GM12873 (cell line): ENCODE results near the gene TMED4.

ENCODE experiments used
- CTCF ChIP-seq: IDR thresholded peaks from 2 replicates; pipeline ENCODE4 v1.5.1; 2012; ENCODE audit warnings: low read depth, mild to moderate bottlenecking, moderate library complexity, low read length, control low read depth; ENCODE audit not compliant: insufficient read depth; ENCODE audit errors: missing control alignments

Gene TMED4

GRCh38 chr7:44565795-44566559 is 16.1 kb downstream of the TMED4 start:
- TF ChIP-seq CTCF, result no peak

- TF ChIP-seq CTCF, result peak; percentile 99
These were observed 16.8 kb downstream of the TMED4 start for GRCh38 chr7:44565097-44565794.

- peak; percentile 11 for TF ChIP-seq CTCF
These were observed 17.4 kb downstream of the TMED4 start for GRCh38 chr7:44564606-44565005.

- no peak for TF ChIP-seq CTCF
These were observed 18.8 kb downstream of the TMED4 start for GRCh38 chr7:44563171-44563679.

- TF ChIP-seq CTCF, result no peak
These were observed 19.9 kb downstream of the TMED4 start for GRCh38 chr7:44561962-44562621.

- no peak for TF ChIP-seq CTCF
These were observed 20.6 kb downstream of the TMED4 start for GRCh38 chr7:44561481-44561880.

GRCh38 chr7:44559485-44559884 is 22.5 kb downstream of the TMED4 start:
- TF ChIP-seq CTCF, result no peak
